Stimulated activated memory B cell treated with anti-CD40 and anti-IgM and Interleukin-4, amounts not matched to agents 10 μg/mL and 1 μg/mL and 100 μg/mL, for 72 hours (primary cell): ENCODE results near the gene TBX18.
A peak's percentile ranks its signal among the peaks of the same experiment; 100 is the strongest.

Experiments used
- ATAC-seq: fragments of 150-1000 bp; cut with Tn5 transposase; 2 replicates; pipeline ENCODE4 v1.10.0; 2021
- H3K27ac Mint-ChIP-seq: one replicate; pipeline ENCODE4 v1.8.0; 2022; ENCODE audit warnings: mild to moderate bottlenecking, mixed read lengths
- H3K27me3 Mint-ChIP-seq: one replicate; pipeline ENCODE4 v1.8.0; 2022; ENCODE audit warnings: mixed read lengths
- H3K36me3 Mint-ChIP-seq: one replicate; pipeline ENCODE4 v1.8.0; 2022; ENCODE audit warnings: mixed read lengths
- H3K4me1 Mint-ChIP-seq: one replicate; pipeline ENCODE4 v1.8.0; 2022; ENCODE audit warnings: mixed read lengths
- H3K4me3 Mint-ChIP-seq: one replicate; pipeline ENCODE4 v1.8.0; 2022; ENCODE audit warnings: mild to moderate bottlenecking, moderate library complexity, mixed read lengths
- H3K9me3 Mint-ChIP-seq: one replicate; pipeline ENCODE4 v1.8.0; 2022; ENCODE audit warnings: mixed read lengths

The TBX18 gene

GRCh38 chr6:84764332-84765049, at the start of gene TBX18:
TSS of gene TBX18 (minus strand) at chr6:84764598. CDS start at chr6:84764181, 417 bp downstream.
- no peaks in the 10 kb centered on the region for H3K36me3 Mint-ChIP-seq
- ATAC-seq: no peak
- H3K4me1 Mint-ChIP-seq: peaks cover 6% of the 10 kb centered on the region
- H3K9me3 Mint-ChIP-seq: peaks cover 3% of the 10 kb centered on the region
- peaks cover 74% of the 10 kb centered on the region for H3K27me3 Mint-ChIP-seq
- H3K27ac Mint-ChIP-seq: no peak within 1 kb of the TSS
- peak within 1 kb of the TSS; percentile 58 for H3K4me3 Mint-ChIP-seq

- no peak overlapping the region for H3K4me3 Mint-ChIP-seq
- no peaks in the 10 kb centered on the region for H3K9me3 Mint-ChIP-seq
- no peaks in the 10 kb centered on the region for H3K36me3 Mint-ChIP-seq
- no peaks in the 10 kb centered on the region for H3K4me1 Mint-ChIP-seq
- no peak for ATAC-seq
- no peak overlapping the region for H3K27ac Mint-ChIP-seq
- no peaks in the 10 kb centered on the region for H3K27me3 Mint-ChIP-seq
Observed at GRCh38 chr6:84811351-84811750, 47.0 kb upstream of the TBX18 start.

- Mint-ChIP-seq H3K27me3 (no peaks in the 10 kb centered on the region), H3K4me1 (no peaks in the 10 kb centered on the region), H3K27ac (no peak overlapping the region), H3K36me3 (no peaks in the 10 kb centered on the region), H3K4me3 (no peak overlapping the region), H3K9me3 (no peaks in the 10 kb centered on the region)
- no peak for ATAC-seq
Observed at GRCh38 chr6:84809455-84809854, 45.1 kb upstream of the TBX18 start.

GRCh38 chr6:84808491-84809061, 44.2 kb upstream of the TBX18 start:
- no peaks in the 10 kb centered on the region for H3K36me3 Mint-ChIP-seq
- no peak overlapping the region for H3K27ac Mint-ChIP-seq
- H3K4me1 Mint-ChIP-seq: no peaks in the 10 kb centered on the region
- ATAC-seq: no peak
- no peaks in the 10 kb centered on the region for H3K27me3 Mint-ChIP-seq
- H3K9me3 Mint-ChIP-seq: no peaks in the 10 kb centered on the region
- H3K4me3 Mint-ChIP-seq: no peak overlapping the region

- no peak for ATAC-seq
- H3K4me3 Mint-ChIP-seq: no peak overlapping the region
- H3K36me3 Mint-ChIP-seq: no peaks in the 10 kb centered on the region
- H3K4me1 Mint-ChIP-seq: no peaks in the 10 kb centered on the region
- H3K27me3 Mint-ChIP-seq: no peaks in the 10 kb centered on the region
- H3K27ac Mint-ChIP-seq: no peak overlapping the region
- no peaks in the 10 kb centered on the region for H3K9me3 Mint-ChIP-seq
Observed at GRCh38 chr6:84805145-84805544, 40.7 kb upstream of the TBX18 start.

GRCh38 chr6:84804720-84805119, 40.3 kb upstream of the TBX18 start:
- no peaks in the 10 kb centered on the region for H3K36me3 Mint-ChIP-seq
- no peaks in the 10 kb centered on the region for H3K4me1 Mint-ChIP-seq
- H3K9me3 Mint-ChIP-seq: no peaks in the 10 kb centered on the region
- ATAC-seq: no peak
- H3K4me3 Mint-ChIP-seq: no peak overlapping the region
- H3K27ac Mint-ChIP-seq: no peak overlapping the region
- H3K27me3 Mint-ChIP-seq: no peaks in the 10 kb centered on the region

- Mint-ChIP-seq H3K27me3 (no peaks in the 10 kb centered on the region), H3K9me3 (peaks cover 3% of the 10 kb centered on the region), H3K36me3 (no peaks in the 10 kb centered on the region), H3K4me3 (no peak overlapping the region), H3K4me1 (no peaks in the 10 kb centered on the region), H3K27ac (no peak overlapping the region)
- no peak for ATAC-seq
Observed at GRCh38 chr6:84801250-84801649, 36.9 kb upstream of the TBX18 start.

GRCh38 chr6:84798257-84798656, 33.9 kb upstream of the TBX18 start:
- Mint-ChIP-seq H3K36me3 (no peaks in the 10 kb centered on the region), H3K4me3 (no peak overlapping the region), H3K27me3 (no peaks in the 10 kb centered on the region), H3K4me1 (no peaks in the 10 kb centered on the region), H3K27ac (no peak overlapping the region), H3K9me3 (peaks cover 6% of the 10 kb centered on the region)
- no peak for ATAC-seq

GRCh38 chr6:84796343-84796742, 31.9 kb upstream of the TBX18 start:
- Mint-ChIP-seq H3K9me3 (peaks cover 6% of the 10 kb centered on the region), H3K27ac (no peak overlapping the region), H3K36me3 (no peaks in the 10 kb centered on the region), H3K4me1 (no peaks in the 10 kb centered on the region), H3K4me3 (no peak overlapping the region), H3K27me3 (no peaks in the 10 kb centered on the region)
- ATAC-seq: no peak

GRCh38 chr6:84791927-84792326, 27.5 kb upstream of the TBX18 start:
- H3K4me1 Mint-ChIP-seq: no peaks in the 10 kb centered on the region
- no peaks in the 10 kb centered on the region for H3K27me3 Mint-ChIP-seq
- peaks cover 9% of the 10 kb centered on the region for H3K9me3 Mint-ChIP-seq
- no peak overlapping the region for H3K4me3 Mint-ChIP-seq
- H3K36me3 Mint-ChIP-seq: no peaks in the 10 kb centered on the region
- ATAC-seq: no peak
- H3K27ac Mint-ChIP-seq: no peak overlapping the region

- Mint-ChIP-seq H3K4me3 (no peak overlapping the region), H3K36me3 (no peaks in the 10 kb centered on the region)
Observed at GRCh38 chr6:84791233-84791632, 26.8 kb upstream of the TBX18 start.

GRCh38 chr6:84789170-84789569, 24.8 kb upstream of the TBX18 start:
- no peaks in the 10 kb centered on the region for H3K4me1 Mint-ChIP-seq
- H3K4me3 Mint-ChIP-seq: no peak overlapping the region
- ATAC-seq: no peak
- H3K9me3 Mint-ChIP-seq: peaks cover 7% of the 10 kb centered on the region
- H3K27ac Mint-ChIP-seq: no peak overlapping the region
- H3K27me3 Mint-ChIP-seq: no peaks in the 10 kb centered on the region
- H3K36me3 Mint-ChIP-seq: no peaks in the 10 kb centered on the region

More at GRCh38 chr6:84791233-84791632, 26.8 kb upstream of the TBX18 start:
- no peaks in the 10 kb centered on the region for H3K27me3 Mint-ChIP-seq
- no peak for ATAC-seq
- H3K9me3 Mint-ChIP-seq: peaks cover 7% of the 10 kb centered on the region
- H3K27ac Mint-ChIP-seq: no peak overlapping the region
- no peaks in the 10 kb centered on the region for H3K4me1 Mint-ChIP-seq

- Mint-ChIP-seq H3K4me3 (no peak overlapping the region), H3K4me1 (no peaks in the 10 kb centered on the region), H3K27ac (no peak overlapping the region), H3K36me3 (no peaks in the 10 kb centered on the region), H3K9me3 (peaks cover 5% of the 10 kb centered on the region), H3K27me3 (no peaks in the 10 kb centered on the region)
- no peak for ATAC-seq
Observed at GRCh38 chr6:84788689-84789088, 24.3 kb upstream of the TBX18 start.

GRCh38 chr6:84785671-84786070, 21.3 kb upstream of the TBX18 start:
- Mint-ChIP-seq H3K4me3 (no peak overlapping the region), H3K9me3 (peaks cover 7% of the 10 kb centered on the region), H3K36me3 (no peaks in the 10 kb centered on the region), H3K27me3 (no peaks in the 10 kb centered on the region), H3K27ac (no peak overlapping the region), H3K4me1 (no peaks in the 10 kb centered on the region)
- no peak for ATAC-seq

- ATAC-seq: no peak
- Mint-ChIP-seq H3K36me3 (no peaks in the 10 kb centered on the region), H3K9me3 (peaks cover 4% of the 10 kb centered on the region), H3K4me3 (no peak overlapping the region), H3K4me1 (no peaks in the 10 kb centered on the region), H3K27me3 (peaks cover 33% of the 10 kb centered on the region), H3K27ac (no peak overlapping the region)
Observed at GRCh38 chr6:84779917-84780316, 15.5 kb upstream of the TBX18 start.

GRCh38 chr6:84779380-84779779, 15.0 kb upstream of the TBX18 start:
- no peak for ATAC-seq
- Mint-ChIP-seq H3K4me3 (no peak overlapping the region), H3K36me3 (no peaks in the 10 kb centered on the region), H3K27ac (no peak overlapping the region), H3K9me3 (peaks cover 4% of the 10 kb centered on the region), H3K27me3 (peaks cover 34% of the 10 kb centered on the region), H3K4me1 (no peaks in the 10 kb centered on the region)
